HG02840 (cell line): ENCODE measurements around the gene PPP2R2B.

Experiments used
- ATAC-seq: cut with Tn5 transposase; IDR thresholded peaks from one replicate; pipeline ENCODE4 v1.9.1; 2021; ENCODE audit warnings: mild to moderate bottlenecking, moderate library complexity, moderate number of reproducible peaks; ENCODE audit not compliant: unreplicated experiment, low FRiP score

The PPP2R2B gene

DNA sequence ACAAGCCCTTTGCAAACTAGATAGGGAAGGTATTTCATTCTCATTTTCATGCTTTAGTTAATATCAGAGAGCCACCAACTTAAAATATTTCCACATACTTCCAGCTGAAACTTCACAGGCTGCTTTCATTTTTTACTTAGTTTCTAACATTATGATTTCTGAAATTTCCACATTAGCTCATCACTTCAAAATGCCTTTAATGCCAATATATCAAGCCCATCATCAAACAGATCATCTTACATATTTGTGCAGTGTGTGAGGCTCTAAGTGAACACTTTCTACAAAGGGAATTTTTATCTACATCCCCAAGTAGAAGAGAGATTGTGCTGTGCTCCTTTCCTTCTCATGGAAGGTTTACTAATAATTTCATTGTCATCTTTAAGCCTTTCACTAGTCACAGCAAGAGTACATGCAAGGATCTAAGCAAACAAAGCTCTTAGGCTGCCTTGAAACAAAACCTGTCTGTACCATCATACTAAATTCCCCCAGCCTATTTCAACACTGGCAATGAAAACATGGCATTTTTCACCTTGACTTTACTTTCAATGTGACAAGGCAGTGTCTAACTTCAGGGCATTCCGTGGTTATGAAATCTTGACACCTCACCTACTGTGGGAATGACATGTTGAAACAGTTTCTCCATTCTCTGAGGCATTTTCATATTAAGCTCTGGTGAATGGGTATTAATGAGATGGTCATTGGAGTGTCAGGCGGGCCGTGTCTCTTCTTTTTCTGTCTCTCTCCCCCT lies 45.4 kb downstream of the PPP2R2B start:
- ATAC-seq: no peak

DNA sequence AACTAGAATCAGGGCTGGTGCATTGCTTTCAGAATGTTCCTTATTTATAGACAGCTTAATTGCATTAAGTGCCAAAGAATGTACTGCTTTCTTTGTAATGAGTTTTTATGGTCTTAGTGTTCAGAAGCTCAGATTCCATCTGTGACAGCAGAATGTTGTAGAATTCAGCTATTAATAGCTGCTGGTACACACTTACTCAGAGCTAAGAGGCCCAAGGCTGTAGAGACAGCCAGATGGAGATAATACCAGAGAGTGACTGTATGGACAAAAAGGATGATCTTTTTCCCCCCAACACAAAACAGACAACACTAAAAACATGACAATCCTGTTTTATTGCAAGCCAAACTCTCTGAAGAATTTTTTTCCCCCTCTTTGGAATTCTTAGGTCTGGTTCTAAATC lies 50.2 kb downstream of the PPP2R2B start:
- ATAC-seq: no peak

DNA sequence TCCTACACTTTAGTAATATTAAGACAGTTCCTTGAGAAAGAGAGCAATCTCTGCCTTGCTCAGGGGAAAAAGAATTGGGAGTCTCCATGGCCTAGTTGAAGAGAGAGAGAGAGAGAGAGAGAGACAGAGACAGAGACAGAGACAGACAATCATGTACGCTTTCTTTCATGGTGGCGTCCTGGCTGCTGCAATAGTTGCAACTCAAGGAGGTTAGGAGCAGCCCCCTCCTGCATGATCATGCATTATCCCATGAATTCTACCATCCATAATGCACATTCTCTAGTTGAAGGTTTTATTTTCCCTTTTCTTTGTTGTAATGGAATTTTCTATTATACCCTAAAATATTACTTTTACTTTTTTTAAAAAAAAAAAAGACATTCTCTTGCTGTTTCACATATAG lies 50.7 kb downstream of the PPP2R2B start:
- ATAC-seq: no peak

DNA sequence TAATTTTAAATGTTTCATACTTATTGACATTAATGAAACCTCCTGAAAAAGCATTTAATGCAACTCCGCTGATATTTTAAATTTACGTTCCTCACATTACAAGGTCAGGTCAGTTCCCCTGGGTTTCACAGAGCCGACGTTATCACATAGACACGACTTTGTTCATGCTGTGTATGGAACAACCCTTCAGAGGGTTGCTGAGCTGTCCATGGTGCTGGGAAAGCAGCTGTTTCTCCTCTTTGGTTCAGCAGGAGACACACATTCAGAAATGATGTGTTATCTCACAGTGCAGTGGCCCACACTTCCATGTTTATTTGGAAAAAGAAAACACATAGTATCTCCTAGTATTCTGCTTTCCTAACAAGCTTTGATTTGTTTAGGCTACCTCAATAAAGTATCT lies 53.5 kb downstream of the PPP2R2B start:
- no peak for ATAC-seq

DNA sequence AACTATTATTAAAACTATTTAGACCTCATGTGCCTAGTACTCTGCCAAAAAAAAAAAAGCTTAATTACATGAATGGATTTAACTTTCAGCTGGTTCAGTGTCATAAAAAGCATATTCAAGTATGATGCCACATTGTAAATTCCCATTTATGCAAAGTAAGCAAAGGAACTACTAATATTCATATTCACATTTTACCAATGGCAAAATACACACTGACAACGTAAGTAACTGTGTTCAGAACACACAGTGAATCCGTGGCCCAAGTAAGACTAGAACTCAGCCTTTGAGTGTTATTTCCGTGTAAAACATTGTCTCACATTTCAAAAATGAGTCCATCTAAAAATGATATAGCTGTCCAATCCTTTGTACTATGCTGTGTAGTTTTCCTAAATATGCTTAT lies 56.8 kb downstream of the PPP2R2B start:
- ATAC-seq: no peak

DNA sequence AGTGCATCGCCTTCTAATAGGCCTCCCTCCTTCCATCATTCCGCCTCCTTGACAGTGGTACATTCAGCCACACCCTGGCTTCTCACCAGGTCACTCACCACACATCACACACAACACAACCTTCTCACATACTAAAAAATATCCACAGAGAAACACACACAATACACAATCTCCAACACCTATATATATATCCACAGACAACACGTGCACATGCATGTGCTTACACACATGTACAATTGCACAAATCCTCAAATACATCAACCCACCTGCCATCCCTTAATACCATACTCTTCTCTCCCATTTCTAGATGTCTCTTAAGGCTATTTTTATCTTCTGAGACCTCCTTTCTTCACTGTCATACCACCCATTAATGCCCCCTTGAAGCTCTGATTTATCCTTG lies 57.6 kb downstream of the PPP2R2B start:
- no peak for ATAC-seq

DNA sequence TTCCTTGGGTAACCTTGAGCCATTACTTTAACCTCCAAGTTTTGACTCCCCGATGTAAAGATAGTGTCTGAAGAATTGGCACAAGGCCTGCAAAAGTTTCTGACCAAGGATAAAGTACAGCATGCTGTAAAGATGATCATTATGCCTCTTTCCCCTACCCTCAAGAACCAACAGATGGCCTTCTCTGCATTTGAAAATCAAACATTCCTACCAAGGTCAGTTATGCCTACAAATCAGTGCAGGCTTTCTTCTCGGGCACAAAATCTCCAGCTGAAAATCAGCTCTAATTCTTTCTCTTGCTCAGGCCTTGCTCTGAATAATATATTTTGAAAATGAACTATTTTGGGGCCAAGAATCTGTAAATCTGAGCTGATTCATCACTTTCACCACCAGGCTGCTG lies 59.7 kb downstream of the PPP2R2B start:
- ATAC-seq: no peak

DNA sequence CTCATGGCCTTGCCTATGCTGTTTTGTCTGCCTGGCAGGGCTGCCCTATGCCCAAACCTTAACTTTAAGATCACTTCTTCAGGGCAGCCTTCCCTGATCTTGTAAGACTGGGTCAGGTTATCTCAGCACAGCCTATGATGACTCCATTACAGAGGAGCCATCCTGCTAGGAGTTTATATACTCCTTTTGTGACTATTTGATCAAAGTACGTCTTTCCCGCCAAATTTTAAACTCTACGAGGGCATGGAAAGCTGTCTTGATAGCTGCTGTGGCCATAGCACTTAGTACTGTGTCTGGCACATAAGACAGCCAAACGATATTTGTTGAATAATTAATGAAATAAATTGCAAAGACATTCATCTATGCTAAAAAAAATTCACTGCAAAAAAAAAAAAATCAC lies 60.6 kb downstream of the PPP2R2B start:
- no peak for ATAC-seq

DNA sequence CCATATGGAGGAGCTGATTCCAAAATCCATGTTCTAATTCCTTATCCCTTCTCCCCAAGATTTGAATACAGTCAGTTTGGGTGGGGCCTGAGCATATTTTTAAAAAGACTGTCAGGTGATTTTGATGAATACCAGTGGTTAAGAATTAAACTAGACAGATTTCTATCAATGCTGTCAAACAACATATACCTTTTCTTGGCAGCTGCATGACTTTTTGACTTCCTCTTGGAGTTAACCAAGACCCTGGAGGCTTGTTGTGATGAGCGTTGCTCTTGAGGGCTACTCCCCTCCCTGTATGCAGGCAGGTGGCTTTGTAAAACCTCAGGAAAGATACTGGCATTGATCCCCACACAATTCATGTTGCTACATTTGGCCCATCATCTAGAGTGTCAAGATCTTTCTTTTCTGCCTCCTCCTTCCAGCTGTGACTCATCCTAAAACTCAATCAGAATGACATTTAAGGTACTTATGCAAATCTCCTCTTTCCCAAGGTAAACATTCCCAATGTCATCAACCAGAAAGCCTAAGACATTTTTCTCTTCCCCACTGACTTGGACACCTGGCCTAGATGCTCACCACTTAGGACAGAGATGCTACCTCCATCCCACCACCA lies 61.7 kb downstream of the PPP2R2B start:
- ATAC-seq: no peak

DNA sequence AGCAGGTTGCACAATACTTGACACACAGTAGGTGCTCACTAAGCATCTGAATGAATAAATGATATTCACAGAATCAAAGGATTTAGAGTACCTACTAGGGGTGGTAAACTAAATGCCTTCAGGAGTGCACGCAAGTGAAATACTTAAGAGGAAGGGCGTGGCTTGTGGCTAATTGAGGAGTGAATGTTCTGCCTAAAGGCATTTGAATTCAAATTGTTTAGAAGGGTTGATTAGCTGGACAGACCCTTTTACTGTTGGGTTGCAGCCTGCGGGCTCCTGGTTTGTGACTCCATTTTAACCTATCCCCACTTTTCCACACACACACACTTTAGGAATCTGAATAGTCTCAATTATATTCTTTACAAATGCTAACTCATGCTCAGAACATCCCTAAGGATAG lies 63.1 kb downstream of the PPP2R2B start:
- ATAC-seq: no peak

DNA sequence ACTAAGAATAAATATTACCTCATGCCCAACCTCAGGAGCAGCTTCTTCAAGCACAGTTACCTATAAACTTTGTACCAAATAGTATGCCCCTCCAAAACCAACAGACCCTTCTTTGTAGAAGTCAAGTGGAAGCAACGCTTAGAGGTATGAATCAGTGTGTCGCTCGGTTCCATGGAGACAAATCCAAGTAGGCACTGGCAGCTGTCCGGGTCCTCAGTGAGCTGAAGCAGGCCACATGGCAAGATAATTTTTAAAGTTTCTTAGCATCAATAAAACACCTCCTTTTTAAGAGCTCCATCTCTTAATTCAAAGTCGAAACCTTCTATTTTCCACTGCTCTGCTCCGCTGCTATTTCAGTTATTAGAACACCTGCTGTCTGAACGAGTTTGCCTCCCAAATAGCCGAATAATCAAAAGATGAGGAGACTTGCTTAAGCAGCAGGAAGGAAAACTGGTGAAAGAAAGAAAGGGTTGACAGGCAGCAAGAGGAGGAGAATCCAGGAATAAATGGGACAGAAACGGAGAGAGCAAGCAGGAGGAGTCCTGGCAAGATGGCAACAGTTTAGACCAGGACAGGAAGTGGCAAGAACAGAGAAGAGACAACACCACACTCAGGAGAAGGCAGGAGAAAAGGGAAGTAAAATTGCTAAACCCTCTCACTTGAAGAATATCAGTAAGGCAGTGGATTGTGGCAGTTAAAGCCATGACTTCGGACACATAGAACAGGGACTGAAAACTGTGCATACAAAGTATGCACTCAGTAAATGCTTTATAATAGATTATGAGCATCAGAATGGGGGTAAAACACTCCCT lies 65.0 kb downstream of the PPP2R2B start:
- no peak for ATAC-seq

DNA sequence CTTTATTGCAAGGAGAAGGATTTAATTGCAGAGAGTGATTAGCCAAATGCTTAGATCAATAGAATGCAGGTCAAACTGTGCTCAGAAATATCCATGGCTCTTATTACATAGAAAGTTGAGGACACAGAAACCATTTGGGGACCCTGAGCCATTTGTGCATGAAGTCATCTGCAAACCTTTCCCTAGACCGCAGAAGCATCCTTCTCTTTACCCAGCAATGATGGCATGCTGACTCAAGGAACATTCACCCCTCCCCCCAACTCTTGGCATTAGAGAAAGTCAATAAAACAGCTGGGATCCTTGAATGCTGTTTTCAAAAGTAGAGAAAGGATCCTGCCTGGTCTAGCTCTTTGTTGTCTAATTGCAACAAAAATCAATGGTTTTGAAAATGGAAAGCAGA lies 73.5 kb downstream of the PPP2R2B start:
- ATAC-seq: no peak

DNA sequence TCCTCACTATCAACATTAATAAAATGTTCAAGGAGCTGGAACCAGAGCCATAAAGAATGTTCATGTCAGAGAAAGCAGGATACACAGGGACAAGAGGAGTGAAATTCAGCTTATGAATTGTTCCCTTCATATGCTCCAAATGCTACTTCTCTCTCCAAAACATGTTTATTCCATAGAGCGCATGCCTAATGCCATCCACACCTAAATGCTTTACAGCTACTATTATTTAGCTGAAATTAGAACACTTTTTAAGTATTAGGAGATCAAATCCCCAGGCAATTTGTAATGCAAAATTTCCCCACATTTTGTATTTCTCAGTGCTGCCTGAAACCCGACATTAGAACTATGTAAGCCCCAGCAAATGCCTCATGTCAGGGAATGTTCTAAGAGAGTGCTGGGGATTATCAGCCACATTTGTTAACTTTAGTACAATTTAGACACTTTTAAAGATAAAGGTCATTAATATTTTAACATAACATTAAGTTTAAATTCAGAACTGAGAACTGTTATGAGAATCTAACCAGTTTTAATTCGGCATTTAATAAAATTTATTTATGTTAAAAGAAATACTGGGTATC lies 75.5 kb downstream of the PPP2R2B start:
- no peak for ATAC-seq

DNA sequence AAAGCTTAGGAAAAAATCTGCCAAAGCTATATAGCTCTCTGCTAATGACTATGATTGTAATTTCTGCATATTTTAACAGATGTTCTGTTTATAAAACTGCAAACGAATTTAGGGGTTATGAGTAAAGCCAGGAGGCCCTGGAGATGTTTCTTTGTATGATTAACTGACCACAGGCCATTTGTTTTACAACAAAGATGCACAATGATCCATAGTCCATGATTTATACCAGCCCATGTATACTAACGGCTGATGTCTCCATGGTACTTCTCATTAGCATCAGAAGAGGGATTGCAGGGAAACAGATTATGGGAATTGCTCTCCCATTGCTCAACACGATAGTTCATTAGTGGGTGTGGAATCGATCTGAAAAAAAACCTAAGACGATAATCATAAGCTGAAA lies 78.9 kb downstream of the PPP2R2B start:
- no peak for ATAC-seq

DNA sequence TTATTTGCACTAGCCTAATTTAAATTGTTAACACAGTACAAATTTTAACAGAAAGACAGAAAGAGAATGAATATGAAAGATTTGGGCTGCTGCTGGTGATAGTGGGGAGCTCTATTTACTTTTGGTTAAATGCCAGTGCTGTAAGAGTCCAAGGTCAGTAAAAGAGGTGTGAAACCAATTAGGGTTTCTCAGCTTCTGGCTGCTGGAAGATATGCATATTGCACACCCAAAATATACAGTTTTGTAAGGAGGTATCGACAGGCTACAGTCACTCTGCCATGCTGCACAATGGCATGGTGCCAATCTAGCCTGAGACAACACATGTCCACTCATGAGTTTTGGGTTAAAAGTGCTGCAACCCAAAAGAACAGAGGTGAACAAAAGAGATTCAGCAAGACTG lies 79.3 kb downstream of the PPP2R2B start:
- ATAC-seq: no peak

DNA sequence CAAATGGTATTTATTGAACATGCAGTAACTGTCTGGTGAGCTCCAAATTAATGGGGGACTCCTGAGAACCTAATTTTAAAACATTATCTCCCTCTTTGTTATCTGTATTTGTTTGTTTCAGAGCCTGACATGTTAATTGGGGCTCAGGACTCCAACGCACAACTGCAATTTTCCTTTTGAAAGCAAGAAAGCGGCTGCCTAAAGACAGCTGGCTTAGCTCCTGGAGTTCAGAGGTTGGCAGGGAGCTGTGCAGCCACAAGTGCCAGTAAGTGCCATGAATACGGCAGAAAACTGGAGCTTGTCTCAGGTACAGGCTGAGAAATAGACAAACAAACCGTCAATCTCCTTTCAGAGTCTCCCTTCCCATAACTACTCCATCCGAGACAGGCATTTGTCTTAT lies 80.9 kb downstream of the PPP2R2B start:
- no peak for ATAC-seq

DNA sequence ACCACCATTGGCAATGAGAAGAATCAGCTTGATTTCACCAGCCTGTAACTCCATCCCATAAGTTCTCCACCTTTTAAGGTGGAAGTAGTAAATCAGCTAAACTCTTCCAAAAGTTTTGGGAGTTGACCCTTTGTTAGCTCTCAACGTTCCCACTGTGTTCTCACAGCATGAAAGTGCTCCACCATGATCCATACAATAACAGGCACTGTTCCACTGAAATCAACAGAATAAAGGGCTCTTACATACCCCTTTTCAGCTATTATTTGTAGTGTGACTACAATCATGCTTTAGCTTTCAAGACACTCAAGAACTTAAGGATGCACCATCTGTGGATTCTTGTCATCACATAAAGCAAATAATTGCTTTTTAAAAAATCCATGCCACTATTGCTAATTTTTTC lies 81.6 kb downstream of the PPP2R2B start:
- no peak for ATAC-seq

DNA sequence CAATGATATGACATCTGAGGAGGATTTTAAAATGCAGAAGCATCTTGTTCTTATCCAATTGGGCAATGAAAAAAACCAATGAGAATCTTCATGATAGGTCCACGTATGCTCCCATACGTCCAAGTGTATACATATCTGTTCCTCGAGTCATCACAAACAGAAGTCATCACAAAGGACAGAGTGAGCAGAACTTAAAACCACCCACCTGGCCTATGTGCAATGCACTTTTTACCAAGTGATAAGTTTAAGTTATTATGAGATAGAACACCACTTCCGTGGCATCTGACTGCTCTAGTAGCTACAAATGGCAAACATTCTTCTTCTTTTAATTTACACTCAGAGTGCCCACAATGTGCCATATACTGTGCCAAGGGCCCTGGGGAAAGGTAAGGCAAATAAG lies 82.4 kb downstream of the PPP2R2B start:
- ATAC-seq: no peak

DNA sequence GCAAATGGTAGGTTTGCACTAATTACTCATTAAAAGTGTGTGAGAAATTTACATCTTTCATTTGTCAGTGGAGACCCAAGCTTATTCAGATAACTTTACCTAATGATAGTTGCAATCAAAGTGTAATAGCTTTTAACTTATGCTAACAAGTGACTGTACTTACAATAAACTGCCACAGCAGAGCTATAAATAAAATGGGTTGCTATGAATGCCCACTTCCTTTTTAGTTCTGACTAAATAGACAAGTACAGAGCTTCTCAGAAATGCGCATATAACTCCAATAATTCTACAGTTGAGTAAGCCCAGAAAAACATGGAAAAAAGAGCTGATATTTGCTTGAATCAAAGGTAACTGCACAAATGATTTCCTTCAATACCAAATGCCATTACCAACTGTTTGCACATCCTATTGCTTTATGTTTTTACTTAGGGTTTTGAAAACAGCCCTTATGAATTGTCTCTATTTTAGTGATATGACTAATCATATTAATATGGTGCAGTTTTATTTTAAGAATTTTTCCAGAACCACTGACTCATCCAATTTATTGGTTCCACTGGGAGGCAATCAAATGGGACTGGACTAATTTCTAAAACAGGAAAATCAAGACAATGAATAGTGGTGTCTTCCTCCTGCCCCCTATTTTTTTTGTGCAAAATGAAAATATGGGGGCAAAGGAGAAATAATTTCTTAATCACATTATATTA lies 84.1 kb downstream of the PPP2R2B start:
- no peak for ATAC-seq

DNA sequence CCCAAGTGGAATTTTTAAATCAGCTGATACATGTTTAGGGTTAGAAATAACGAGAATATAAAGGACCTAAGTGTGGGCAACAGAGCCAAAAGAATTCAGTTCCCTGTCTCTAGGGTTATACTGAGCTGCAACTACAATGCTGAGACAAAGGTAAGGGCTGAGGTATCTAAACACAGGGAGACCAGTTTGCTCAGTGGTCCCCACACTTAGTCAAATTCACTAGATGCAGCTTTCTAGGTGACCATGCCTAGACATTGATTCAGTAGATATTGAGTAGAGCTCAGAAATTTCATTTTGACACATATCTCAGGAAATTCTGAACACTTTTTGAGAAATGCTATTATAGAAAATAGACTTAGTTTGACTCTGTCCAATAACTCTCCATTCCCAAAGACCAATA lies 84.8 kb downstream of the PPP2R2B start:
- ATAC-seq: no peak

DNA sequence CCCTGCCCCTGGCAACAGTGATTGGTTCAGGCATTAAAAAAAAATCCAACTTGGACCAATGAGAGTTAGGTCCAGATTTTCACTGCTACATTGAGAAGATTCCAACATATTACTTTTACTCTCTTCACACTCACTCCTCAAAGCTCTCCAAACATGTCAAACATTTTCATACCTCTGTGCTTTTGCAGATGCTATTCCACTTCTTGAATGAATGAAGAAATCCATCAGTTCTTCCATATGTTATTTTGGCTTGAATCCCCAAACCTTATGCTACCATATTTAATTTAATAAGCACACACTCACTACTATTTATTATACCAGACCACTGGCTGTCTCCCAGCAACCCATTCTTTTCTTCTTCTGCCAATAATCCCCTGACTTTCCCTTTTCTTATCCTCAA lies 87.1 kb downstream of the PPP2R2B start:
- ATAC-seq: no peak
